ENCODE data around the gene EIF4G3.
"Not testable (repeated sequence)": the region's sequence is repeated elsewhere in the genome, so short reads cannot be mapped to it uniquely, and the experiment has no call there.

EIF4G3 gene

DNA sequence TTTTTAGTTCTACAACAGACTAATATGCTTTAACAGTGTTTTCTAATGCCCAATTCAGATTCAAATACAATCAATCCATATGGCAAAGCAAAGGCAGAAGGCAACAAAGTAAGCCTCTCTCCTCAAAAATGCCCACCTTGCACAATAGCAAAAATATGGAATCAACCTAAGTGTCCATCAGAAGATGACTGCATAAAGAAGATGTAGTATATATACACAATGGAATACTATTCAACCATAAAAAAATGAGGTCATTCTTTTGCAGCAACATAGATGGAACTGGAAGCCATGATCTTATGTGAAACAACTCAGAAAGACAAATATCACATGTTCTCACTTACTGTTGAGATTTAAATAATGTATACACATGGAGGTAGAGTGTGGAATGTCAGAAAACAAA is 80.7 kb downstream of the EIF4G3 start:
- H3K4me3 ChIP-seq (ENCODE audit: low read depth, low read length) = no peak overlapping the region
- no peak for DNase-seq (ENCODE audit: low read depth, low spot score)
- in situ Hi-C loops (cut with HindIII; ENCODE audit: low sequenced_read_pairs) = no loop called here
- TF ChIP-seq, protein P1, sequence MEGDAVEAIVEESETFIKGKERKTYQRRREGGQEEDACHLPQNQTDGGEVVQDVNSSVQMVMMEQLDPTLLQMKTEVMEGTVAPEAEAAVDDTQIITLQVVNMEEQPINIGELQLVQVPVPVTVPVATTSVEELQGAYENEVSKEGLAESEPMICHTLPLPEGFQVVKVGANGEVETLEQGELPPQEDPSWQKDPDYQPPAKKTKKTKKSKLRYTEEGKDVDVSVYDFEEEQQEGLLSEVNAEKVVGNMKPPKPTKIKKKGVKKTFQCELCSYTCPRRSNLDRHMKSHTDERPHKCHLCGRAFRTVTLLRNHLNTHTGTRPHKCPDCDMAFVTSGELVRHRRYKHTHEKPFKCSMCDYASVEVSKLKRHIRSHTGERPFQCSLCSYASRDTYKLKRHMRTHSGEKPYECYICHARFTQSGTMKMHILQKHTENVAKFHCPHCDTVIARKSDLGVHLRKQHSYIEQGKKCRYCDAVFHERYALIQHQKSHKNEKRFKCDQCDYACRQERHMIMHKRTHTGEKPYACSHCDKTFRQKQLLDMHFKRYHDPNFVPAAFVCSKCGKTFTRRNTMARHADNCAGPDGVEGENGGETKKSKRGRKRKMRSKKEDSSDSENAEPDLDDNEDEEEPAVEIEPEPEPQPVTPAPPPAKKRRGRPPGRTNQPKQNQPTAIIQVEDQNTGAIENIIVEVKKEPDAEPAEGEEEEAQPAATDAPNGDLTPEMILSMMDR (IDR thresholded peaks at IDR 0.05; ENCODE audit: low read depth, low read length) = no peak

DNA sequence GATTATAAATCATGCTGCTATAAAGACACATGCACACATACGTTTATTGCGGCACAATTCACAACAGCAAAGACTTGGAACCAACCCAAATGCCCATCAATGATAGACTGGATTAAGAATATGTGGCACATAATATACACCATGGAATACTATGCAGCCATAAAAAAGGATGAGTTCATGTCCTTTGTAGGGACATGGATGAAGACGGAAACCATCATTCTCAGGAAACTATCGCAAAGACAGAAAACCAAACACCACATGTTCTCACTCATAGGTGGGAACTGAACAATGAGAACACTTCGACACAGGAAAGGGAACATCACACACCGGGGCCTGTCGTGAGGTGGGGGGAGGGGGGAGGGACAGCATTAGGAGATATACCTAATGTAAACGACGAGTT is 82.4 kb downstream of the EIF4G3 start:
- in situ Hi-C loops (cut with HindIII; ENCODE audit: low sequenced_read_pairs); DNase-seq (ENCODE audit: low read depth, low spot score): not testable (repeated sequence)

DNA sequence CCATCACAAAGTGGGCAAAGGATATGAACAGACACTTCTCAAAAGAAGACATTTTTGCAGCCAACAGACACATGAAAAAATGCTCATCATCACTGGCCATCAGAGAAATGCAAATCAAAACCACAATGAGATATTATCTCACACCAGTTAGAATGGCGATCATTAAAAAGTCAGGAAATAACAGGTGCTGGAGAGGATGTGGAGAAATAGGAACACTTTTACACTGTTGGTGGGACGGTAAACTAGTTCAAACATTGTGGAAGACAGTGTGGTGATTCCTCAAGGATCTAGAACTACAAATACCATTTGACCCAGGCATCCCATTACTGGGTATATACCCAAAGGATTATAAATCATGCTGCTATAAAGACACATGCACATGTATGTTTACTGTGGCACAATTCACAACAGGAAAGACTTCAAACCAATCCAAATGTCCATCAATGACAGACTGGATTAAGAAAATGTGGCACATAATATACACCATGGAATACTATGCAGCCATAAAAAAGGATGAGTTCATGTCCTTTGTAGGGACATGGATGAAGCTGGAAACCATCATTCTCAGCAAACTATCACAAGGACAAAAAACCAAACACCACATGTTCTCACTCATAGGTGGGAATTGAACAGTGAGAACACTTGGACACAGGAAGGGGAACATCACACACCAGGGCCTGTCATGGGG is 83.3 kb downstream of the EIF4G3 start:
- DNase-seq (ENCODE audit: low read depth, low spot score); H3K4me3 ChIP-seq (ENCODE audit: low read depth, low read length); in situ Hi-C loops (cut with HindIII; ENCODE audit: low sequenced_read_pairs): not testable (repeated sequence)

More for the DNA sequence above, 82.4 kb downstream of the EIF4G3 start:
- H3K4me3 ChIP-seq (ENCODE audit: low read depth, low read length) = not testable (repeated sequence)

DNA sequence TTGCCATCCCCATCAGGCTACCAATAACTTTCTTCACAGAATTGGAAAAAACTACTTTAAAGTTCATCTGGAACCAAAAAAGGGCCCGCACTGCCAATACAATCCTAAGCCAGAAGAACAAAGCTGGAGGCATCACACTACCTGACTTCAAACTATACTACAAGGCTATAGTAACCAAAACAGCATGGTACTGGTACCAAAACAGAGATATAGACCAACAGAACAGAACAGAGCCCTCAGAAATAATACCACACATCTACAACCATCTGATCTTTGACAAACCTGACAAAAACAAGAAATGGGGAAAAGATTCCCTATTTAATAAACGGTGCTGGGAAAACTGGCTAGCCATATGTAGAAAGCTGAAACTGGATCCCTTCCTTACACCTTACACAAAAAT is 84.2 kb downstream of the EIF4G3 start:
- H3K4me3 ChIP-seq (ENCODE audit: low read depth, low read length); DNase-seq (ENCODE audit: low read depth, low spot score); in situ Hi-C loops (cut with HindIII; ENCODE audit: low sequenced_read_pairs): not testable (repeated sequence)

DNA sequence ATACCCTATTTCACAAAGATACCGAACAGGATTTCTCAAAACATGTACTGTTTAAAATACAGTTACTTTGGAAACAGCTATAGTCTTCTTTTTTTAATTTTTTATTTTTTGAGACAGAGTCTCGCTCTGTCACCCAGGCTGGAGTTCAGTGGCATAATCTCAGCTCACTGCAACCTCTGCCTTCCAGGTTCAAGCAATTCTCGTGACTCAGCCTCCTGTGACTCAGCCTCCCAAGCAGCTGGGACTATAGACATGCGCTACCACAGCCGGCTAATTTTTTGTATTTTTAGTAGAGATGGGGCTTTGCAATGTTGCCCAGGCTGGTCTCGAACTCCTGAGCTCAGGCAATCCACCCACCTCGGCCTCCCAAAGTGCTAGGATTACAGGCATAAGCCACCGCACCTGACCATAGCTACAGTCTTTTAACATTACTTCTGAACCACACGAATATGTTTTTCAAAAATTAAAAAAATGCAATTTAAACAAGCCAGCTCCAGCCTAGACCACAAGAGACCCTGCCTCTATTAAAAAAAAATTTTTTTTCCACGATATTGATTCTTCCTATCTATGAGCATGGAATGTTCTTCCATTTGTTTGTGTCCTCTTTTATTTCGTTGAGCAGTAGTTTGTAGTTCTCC is 85.5 kb downstream of the EIF4G3 start:
- H3K4me3 ChIP-seq (ENCODE audit: low read depth, low read length); in situ Hi-C loops (cut with HindIII; ENCODE audit: low sequenced_read_pairs): not testable (repeated sequence)
- peak; percentile 85 for DNase-seq (ENCODE audit: low read depth, low spot score)

DNA sequence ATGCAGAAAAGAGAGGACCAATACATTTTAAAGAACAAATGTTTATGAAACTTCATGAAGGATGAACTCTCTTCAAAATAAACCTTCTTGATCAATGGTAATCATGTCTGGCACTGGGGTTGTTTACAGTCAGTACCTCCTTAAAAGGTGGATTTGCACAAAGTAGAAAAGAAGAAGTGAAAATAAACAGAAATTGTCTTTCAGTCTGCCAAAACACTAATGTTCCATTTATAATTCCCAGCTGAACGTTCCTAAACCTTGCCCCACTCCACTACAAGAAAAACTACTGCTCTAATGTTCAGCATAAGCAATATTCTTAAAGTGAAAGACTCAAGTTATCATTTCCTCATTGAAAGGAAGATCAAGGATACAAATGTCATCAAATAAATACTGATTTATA is 86.2 kb downstream of the EIF4G3 start:
- TF ChIP-seq, protein P1 (IDR thresholded peaks at IDR 0.05; ENCODE audit: low read depth, low read length) = no peak
- in situ Hi-C loops (cut with HindIII; ENCODE audit: low sequenced_read_pairs) = no loop called here
- DNase-seq (ENCODE audit: low read depth, low spot score) = no peak
- H3K4me3 ChIP-seq (ENCODE audit: low read depth, low read length) = no peak overlapping the region

DNA sequence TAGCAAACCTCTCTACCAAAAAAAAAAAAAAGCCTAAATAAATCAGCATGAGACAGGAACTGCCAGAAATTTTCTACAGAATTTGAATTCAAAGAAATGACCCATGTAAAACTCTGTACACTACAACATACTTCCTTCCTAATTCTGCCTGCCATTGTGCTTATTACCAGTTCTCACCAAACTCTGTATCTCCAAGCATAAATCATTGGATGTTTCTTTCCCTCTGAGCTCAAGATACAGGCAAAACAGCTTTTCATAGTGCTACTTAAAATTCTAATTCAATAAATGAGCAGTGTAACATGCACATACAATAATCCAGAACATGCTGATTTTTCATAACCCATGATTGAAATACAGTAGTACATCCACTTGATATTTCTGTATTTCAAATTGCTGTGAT is 87.0 kb downstream of the EIF4G3 start:
- TF ChIP-seq, protein P1 (IDR thresholded peaks at IDR 0.05; ENCODE audit: low read depth, low read length) = no peak
- H3K4me3 ChIP-seq (ENCODE audit: low read depth, low read length) = no peak overlapping the region
- in situ Hi-C loops (cut with HindIII; ENCODE audit: low sequenced_read_pairs) = no loop called here
- no peak for DNase-seq (ENCODE audit: low read depth, low spot score)

DNA sequence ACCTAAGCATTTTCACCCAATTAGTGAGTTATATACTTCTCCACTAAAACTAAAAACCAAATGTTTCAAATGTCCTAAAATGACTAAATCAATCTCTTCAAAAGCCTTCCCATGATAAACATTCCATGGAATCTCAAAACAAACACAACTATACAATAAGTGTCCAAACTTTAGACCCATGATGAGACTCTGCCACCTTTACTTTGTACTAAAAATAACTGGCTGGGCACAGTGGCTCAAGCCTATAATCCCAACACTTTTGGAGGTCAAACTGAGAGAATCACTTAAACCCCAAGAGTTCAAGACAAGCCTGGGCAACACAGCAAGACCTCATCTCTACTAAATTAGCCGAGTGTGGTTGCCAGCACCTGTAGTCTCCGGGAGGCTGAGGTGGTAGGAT is 87.4 kb downstream of the EIF4G3 start:
- TF ChIP-seq, protein P1 (IDR thresholded peaks at IDR 0.05; ENCODE audit: low read depth, low read length) = no peak
- in situ Hi-C loops (cut with HindIII; ENCODE audit: low sequenced_read_pairs) = no loop called here
- DNase-seq (ENCODE audit: low read depth, low spot score) = no peak
- no peak overlapping the region for H3K4me3 ChIP-seq (ENCODE audit: low read depth, low read length)
